CD4-positive, alpha-beta memory T cell (primary cell): ENCODE data around the gene SMARCD3. TPM values are rescaled to one million over a fixed set of nuclear protein-coding genes. Genes with fewer than 3 reads are reported as not detected.

Experiments
- CTCF ChIA-PET: fragments of 350-600 bp; sonication (Branson Sonifier 250); formaldehyde crosslinking; loops from one replicate; lab custom pipeline; 2021; ENCODE audit warnings: inconsistent platforms; ENCODE audit not compliant: partially characterized antibody; lab: Charles Lee
- POLR2A ChIA-PET: fragments of 350-600 bp; sonication (Branson Sonifier 250); formaldehyde crosslinking; loops from one replicate; lab custom pipeline; 2021; ENCODE audit not compliant: partially characterized antibody; lab: Charles Lee
- DNase-seq, 5 donors: peaks; one replicate each; pipeline versions ENCODE4 v3.0.0 to v3.0.0-alpha.2; 2020 to 2022; ENCODE audit warnings: mixed read lengths in 1 of 5
- H3K27ac ChIP-seq: one replicate; pipeline ENCODE4 v1.7.0; 2013; ENCODE audit warnings: low read depth, low read length
- H3K27me3 ChIP-seq: 2 replicates; pipeline ENCODE4 v1.7.0; 2013; ENCODE audit warnings: mild to moderate bottlenecking, low read length, moderate library complexity; ENCODE audit not compliant: insufficient read depth
- H3K36me3 ChIP-seq: 2 replicates; pipeline ENCODE4 v1.7.0; 2013; ENCODE audit warnings: mild to moderate bottlenecking, low read length, moderate library complexity; ENCODE audit not compliant: insufficient read depth
- H3K4me1 ChIP-seq: 2 replicates; pipeline ENCODE4 v1.7.0; 2013; ENCODE audit warnings: mild to moderate bottlenecking, low read length, moderate library complexity; ENCODE audit not compliant: insufficient read depth
- H3K4me3 ChIP-seq, 2 donors: one replicate each; pipeline ENCODE4 v1.7.0; 2013; ENCODE audit warnings: low read length in 2 of 2, mild to moderate bottlenecking in 1 of 2
- H3K9me3 ChIP-seq, 2 donors: one replicate each; pipeline ENCODE4 v1.7.0; 2013; ENCODE audit warnings: low read length in 2 of 2, control low read depth in 1 of 2; ENCODE audit not compliant: control insufficient read depth in 1 of 2
- H3K27ac Mint-ChIP-seq, 7 donors: one replicate each; pipeline ENCODE4 v1.8.0; 2020 to 2021; ENCODE audit warnings: mixed read lengths in 7 of 7, mild to moderate bottlenecking in 6 of 7, inconsistent platforms in 3 of 7, moderate library complexity in 3 of 7
- H3K27me3 Mint-ChIP-seq, 2 donors: one replicate each; pipeline ENCODE4 v1.8.0; 2020 to 2021; ENCODE audit warnings: mixed read lengths in 2 of 2
- H3K36me3 Mint-ChIP-seq, 2 donors: one replicate each; pipeline ENCODE4 v1.8.0; 2020 to 2021; ENCODE audit warnings: mixed read lengths in 2 of 2, inconsistent platforms in 1 of 2, mild to moderate bottlenecking in 1 of 2
- H3K4me1 Mint-ChIP-seq, 4 donors: one replicate each; pipeline ENCODE4 v1.8.0; 2020 to 2021; ENCODE audit warnings: mixed read lengths in 4 of 4, mild to moderate bottlenecking in 1 of 4
- H3K4me3 Mint-ChIP-seq, 8 donors: one replicate each; pipeline ENCODE4 v1.8.0; 2020 to 2021; ENCODE audit warnings: mixed read lengths in 8 of 8, mild to moderate bottlenecking in 7 of 8, moderate library complexity in 6 of 8, inconsistent platforms in 3 of 8
- H3K9me3 Mint-ChIP-seq, 8 donors: one replicate each; pipeline ENCODE4 v1.8.0; 2020 to 2021; ENCODE audit warnings: mixed read lengths in 8 of 8, mild to moderate bottlenecking in 5 of 8, inconsistent platforms in 3 of 8, moderate library complexity in 1 of 8
- intact Hi-C: fragments of 100-400 bp; cut with micrococcal nuclease; formaldehyde crosslinking; loops from one replicate; pipeline ENCODE4 v1.15.1; 2023
- polyA plus RNA-seq, 2 donors: library from polyadenylated mRNA; unstranded; fragments of 300-500 nt; fragmentation: Illumina TruSeq; gene quantifications; one replicate each; pipeline ENCODE4 v1.2.3, GENCODE V29; 2021
- total RNA-seq, 2 experiments: library from RNA; stranded (reverse); gene quantifications; one replicate each; pipeline ENCODE4 v1.2.3, GENCODE V29; 2021

Gene SMARCD3
- total and polyA plus RNA-seq, 4 experiments from 2014 or later, result 4.0 to 5.2 (median 4.6) TPM

DNA sequence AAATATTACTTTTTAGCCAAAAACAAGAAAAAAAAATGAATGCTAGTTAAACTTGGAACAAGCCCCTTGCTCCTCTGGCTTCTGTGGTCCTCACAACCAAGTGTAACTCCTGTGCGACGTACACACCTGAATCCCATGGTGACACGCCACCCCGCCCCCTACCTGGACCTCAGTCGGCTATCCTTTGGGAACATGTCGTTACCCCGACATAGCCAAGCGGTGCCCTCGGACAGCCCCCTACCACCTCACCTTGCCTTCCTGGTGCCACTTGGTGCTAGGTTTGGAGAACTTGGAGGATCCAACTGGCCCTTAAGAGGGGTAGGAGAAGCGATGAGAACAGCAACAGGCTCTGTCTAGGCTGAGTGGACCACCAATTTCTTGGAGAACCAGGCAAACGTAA is 12.0 kb upstream of the SMARCD3 start:
- Mint-ChIP-seq H3K9me3 (peaks cover 0 to 2% (median 0%) of the 10 kb centered on the region in 8 donors), H3K36me3 (no peaks in the 10 kb centered on the region), H3K27ac (no peak overlapping the region), H3K4me3 (no peak overlapping the region), H3K27me3 (peaks cover 14 to 20% of the 10 kb centered on the region in 2 donors), H3K4me1 (no peaks in the 10 kb centered on the region)
- H3K4me3 ChIP-seq, result no peak overlapping the region
- no peak overlapping the region for H3K27ac ChIP-seq
- H3K27me3 ChIP-seq, result no peaks in the 10 kb centered on the region
- POLR2A ChIA-PET, result no interaction called here
- H3K4me1 ChIP-seq, result no peaks in the 10 kb centered on the region
- CTCF ChIA-PET, result no interaction called here
- no peaks in the 10 kb centered on the region for H3K36me3 ChIP-seq
- intact Hi-C loops, result no loop called here
- no peaks in the 10 kb centered on the region for H3K9me3 ChIP-seq
- DNase-seq, result no peak

DNA sequence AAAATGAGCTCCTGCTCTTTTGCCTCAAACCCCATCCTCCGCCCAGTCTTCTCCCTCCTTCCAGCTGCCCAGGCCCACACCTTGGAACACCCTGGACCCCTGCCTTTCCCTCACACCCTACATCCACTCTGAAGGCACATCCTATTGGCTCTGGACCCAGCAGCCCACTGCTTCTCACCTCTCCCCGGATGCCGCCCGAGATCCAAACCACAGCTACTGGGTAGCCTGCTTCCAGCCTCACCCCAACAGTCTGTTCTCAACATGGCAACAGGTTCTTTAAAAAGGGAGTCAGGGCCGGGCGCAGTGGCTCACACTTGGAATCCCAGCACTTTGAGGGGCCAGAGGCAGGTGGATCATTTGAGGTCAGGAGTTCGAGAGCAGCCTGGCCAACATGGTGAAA is 9.5 kb upstream of the SMARCD3 start:
- H3K9me3 ChIP-seq, result no peaks in the 10 kb centered on the region
- H3K4me1 Mint-ChIP-seq, result no peaks in the 10 kb centered on the region
- no peak overlapping the region for H3K4me3 ChIP-seq
- no peak overlapping the region for H3K4me3 Mint-ChIP-seq
- no peak for DNase-seq
- no peaks in the 10 kb centered on the region for H3K36me3 ChIP-seq
- intact Hi-C loops, result no loop called here
- no peak overlapping the region for H3K27ac ChIP-seq
- H3K36me3 Mint-ChIP-seq, result no peaks in the 10 kb centered on the region
- ChIA-PET CTCF (interaction anchor here (1.0 to 1.1 kb wide), 2 partner anchors 9 to 14 kb away, joined by 4 to 5 read pairs; no protein-coding TSS in a partner anchor), POLR2A (no interaction called here)
- no peaks in the 10 kb centered on the region for H3K9me3 Mint-ChIP-seq
- no peaks in the 10 kb centered on the region for H3K4me1 ChIP-seq
- H3K27me3 Mint-ChIP-seq, result peaks cover 20 to 42% of the 10 kb centered on the region in 2 donors
- peaks cover under 1% of the 10 kb centered on the region for H3K27me3 ChIP-seq
- H3K27ac Mint-ChIP-seq, result no peak overlapping the region

DNA sequence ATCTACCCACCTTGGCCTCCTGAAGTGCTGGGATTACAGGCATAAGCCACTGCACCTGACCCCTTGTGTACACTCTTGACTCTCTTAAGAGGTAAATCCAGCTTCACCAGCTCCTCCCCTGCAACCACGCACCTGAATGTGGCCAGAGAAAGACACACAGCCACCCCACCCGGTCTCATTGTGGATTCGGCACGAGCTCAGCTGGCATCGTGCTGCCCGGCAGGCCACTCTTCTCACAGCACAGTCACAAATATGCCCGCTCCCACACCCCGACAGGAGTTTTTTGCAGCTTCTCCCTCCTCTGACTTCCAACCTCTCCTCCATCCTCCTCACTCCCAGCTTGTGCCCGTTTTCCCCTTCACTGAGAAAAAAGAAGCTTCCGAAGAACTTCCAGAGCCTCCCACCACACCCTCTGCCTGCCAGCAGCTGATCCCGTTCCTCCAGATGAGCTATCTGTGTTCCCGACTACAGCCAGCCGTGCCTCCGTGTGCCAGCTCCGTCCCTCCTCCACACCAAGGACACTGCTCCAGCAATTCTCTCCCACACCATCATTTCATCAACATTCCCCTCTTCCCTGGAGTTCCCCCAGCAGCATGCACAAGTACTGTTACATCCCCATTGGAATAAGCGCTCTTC is 8.0 kb upstream of the SMARCD3 start:
- H3K4me3 ChIP-seq, result no peak overlapping the region
- Mint-ChIP-seq H3K27ac (no peak overlapping the region), H3K36me3 (no peaks in the 10 kb centered on the region), H3K9me3 (no peaks in the 10 kb centered on the region), H3K4me1 (peaks cover 3 to 10% (median 7%) of the 10 kb centered on the region in 4 donors), H3K27me3 (peaks cover 27 to 47% of the 10 kb centered on the region in 2 donors), H3K4me3 (no peak overlapping the region)
- DNase-seq, result peak in 1 of 5 donors; percentile 3
- ChIA-PET CTCF (interaction anchor here (3.1 kb wide), 1 partner anchor 13 kb away, joined by 11 read pairs; no protein-coding TSS in a partner anchor), POLR2A (no interaction called here)
- intact Hi-C loops, result no loop called here
- H3K4me1 ChIP-seq, result peaks cover 7% of the 10 kb centered on the region
- H3K27ac ChIP-seq, result no peak overlapping the region
- H3K27me3 ChIP-seq, result peaks cover 11% of the 10 kb centered on the region
- H3K9me3 ChIP-seq, result no peaks in the 10 kb centered on the region
- H3K36me3 ChIP-seq, result no peaks in the 10 kb centered on the region

DNA sequence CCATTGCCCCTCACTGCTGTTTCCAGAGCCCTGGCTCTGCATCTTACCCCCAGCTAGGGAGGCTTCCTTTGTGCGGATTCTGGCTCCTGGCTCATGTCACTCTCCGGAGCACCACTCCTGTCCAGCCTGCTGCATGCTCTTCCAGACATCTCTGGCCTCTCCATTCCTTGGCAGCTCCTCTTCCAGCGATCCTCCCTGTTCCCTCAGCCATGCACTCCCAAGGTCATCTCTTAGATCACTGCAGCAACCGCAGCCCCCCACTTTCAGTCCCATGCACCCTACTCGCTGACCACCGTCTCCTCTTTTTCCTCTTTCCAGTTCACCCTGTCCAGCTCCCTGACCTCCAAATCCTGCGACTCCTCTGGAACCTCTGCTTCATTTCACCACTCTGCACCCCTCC is 6.9 kb upstream of the SMARCD3 start:
- intact Hi-C loops, result no loop called here
- Mint-ChIP-seq H3K27ac (no peak overlapping the region), H3K4me1 (peaks cover 10 to 20% (median 14%) of the 10 kb centered on the region in 4 donors), H3K27me3 (peaks cover 28 to 56% of the 10 kb centered on the region in 2 donors), H3K4me3 (no peak overlapping the region), H3K36me3 (no peaks in the 10 kb centered on the region), H3K9me3 (no peaks in the 10 kb centered on the region)
- Histone ChIP-seq H3K36me3 (no peaks in the 10 kb centered on the region), H3K27me3 (peaks cover 20% of the 10 kb centered on the region), H3K9me3 (no peaks in the 10 kb centered on the region), H3K4me1 (peaks cover 7% of the 10 kb centered on the region), H3K27ac (no peak overlapping the region), H3K4me3 (no peak overlapping the region)
- CTCF ChIA-PET, result interaction anchor here (3.1 kb wide), 1 partner anchor 11 kb away, joined by 11 read pairs; no protein-coding TSS in a partner anchor
- no peak for DNase-seq
- POLR2A ChIA-PET, result no interaction called here

DNA sequence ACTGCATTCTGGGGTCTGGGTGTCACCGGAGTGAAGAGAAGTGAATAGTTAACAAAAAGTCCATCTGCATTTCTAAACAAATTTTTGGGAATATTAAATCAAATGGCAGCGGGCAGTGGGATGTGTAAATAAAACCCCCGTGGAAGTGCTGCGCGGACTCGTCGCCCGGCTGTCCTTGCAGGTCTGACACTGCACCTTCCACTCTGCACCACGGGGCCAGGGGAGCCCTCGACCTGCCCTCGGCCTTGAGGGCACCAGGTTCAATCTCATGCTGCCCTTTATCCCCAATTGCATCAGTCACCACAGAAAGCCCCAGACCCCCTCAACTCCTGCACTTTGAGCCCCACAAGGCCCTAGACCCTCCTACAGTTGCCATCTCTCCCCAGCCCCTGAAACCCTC is 6.4 kb upstream of the SMARCD3 start:
- no peak for DNase-seq
- H3K27ac ChIP-seq, result no peak overlapping the region
- H3K4me3 ChIP-seq, result no peak overlapping the region
- H3K27ac Mint-ChIP-seq, result no peak overlapping the region
- peaks cover 10 to 23% (median 14%) of the 10 kb centered on the region in 4 donors for H3K4me1 Mint-ChIP-seq
- peaks cover 7% of the 10 kb centered on the region for H3K4me1 ChIP-seq
- no peaks in the 10 kb centered on the region for H3K36me3 ChIP-seq
- H3K27me3 ChIP-seq, result peaks cover 24% of the 10 kb centered on the region
- CTCF ChIA-PET, result interaction anchor here (3.1 kb wide), 1 partner anchor 11 kb away, joined by 11 read pairs; no protein-coding TSS in a partner anchor
- H3K9me3 ChIP-seq, result no peaks in the 10 kb centered on the region
- intact Hi-C loops, result no loop called here
- H3K9me3 Mint-ChIP-seq, result no peaks in the 10 kb centered on the region
- peaks cover 29 to 58% of the 10 kb centered on the region in 2 donors for H3K27me3 Mint-ChIP-seq
- no peak overlapping the region for H3K4me3 Mint-ChIP-seq
- POLR2A ChIA-PET, result no interaction called here
- no peaks in the 10 kb centered on the region for H3K36me3 Mint-ChIP-seq

DNA sequence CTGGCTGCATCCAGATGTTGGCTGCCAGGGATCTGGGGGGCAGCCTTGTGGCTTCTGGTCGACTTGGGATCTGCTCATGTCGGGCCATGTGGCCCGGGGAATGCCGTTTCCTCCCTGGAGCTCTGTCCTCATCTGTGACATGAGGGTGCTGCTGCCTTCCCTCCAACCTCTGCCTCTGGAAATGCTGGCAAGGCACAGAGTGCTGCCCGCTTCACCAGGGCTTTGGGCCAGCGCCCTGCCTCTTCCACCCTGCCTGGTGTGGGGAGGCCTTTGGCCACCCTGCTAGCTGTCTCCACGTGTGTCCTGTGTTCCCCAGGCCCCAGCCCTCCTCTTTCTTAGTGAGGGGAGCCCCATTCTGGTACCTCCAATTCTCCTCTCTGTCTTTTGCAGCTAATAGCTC is 5.8 kb upstream of the SMARCD3 start:
- ChIA-PET POLR2A (no interaction called here), CTCF (interaction anchor here (3.1 kb wide), 1 partner anchor 10 kb away, joined by 11 read pairs; no protein-coding TSS in a partner anchor)
- intact Hi-C loops, result no loop called here
- Histone ChIP-seq H3K27ac (no peak overlapping the region), H3K27me3 (peaks cover 24% of the 10 kb centered on the region), H3K4me1 (peaks cover 12% of the 10 kb centered on the region), H3K4me3 (no peak overlapping the region), H3K36me3 (no peaks in the 10 kb centered on the region), H3K9me3 (no peaks in the 10 kb centered on the region)
- Mint-ChIP-seq H3K4me3 (no peak overlapping the region), H3K27me3 (peaks cover 30 to 60% of the 10 kb centered on the region in 2 donors), H3K4me1 (peaks cover 11 to 27% (median 16%) of the 10 kb centered on the region in 4 donors), H3K27ac (no peak overlapping the region), H3K9me3 (no peaks in the 10 kb centered on the region), H3K36me3 (no peaks in the 10 kb centered on the region)
- peak in 1 of 5 donors; percentile 31 for DNase-seq

DNA sequence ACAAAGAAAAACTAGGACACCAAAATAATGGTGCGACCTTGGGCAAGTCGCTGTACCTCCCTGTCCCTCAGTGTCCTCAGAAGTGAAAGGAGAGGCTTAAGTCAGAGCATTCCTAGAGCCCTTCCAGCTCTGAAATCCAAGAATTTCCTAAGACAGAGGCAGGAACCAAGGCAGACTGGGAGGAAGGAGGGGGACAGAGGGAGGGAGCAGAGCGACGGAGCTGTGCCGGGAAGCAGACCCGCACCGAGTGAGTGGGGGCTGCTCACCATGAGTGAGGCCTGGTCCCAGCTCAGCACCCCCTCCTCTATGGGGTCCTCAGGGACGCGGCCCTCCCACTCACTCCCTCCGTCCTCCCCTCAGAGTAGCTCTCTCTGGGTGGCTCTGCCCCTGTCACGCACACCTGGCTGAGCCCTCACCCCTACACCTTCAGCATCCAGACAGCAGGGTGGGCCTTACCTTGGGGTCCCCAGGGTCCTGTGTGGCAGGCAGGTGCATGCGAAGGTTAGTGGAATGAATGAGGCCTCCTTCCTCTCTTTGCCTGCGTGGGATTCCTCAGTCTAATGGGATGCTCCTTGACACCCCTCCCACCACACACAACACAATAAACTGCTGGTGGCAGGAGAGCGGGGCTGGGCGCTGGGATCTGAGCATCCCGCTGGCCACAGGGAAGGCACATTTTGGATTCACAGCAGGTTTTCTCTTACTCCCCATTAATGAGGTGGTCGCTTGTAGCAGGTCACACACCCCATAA is 4.6 kb upstream of the SMARCD3 start:
- peaks cover 19% of the 10 kb centered on the region for H3K4me1 ChIP-seq
- H3K36me3 ChIP-seq, result no peaks in the 10 kb centered on the region
- H3K27me3 ChIP-seq, result peaks cover 24% of the 10 kb centered on the region
- H3K27ac Mint-ChIP-seq, result no peak overlapping the region
- H3K36me3 Mint-ChIP-seq, result no peaks in the 10 kb centered on the region
- H3K9me3 Mint-ChIP-seq, result no peaks in the 10 kb centered on the region
- ChIA-PET CTCF (no interaction called here), POLR2A (no interaction called here)
- DNase-seq, result peak in 1 of 5 donors; percentile 28
- H3K4me3 ChIP-seq, result no peak overlapping the region
- peak overlapping the region in 6 of 8 donors; percentile 47 to 73 (median 56) for H3K4me3 Mint-ChIP-seq
- no peaks in the 10 kb centered on the region for H3K9me3 ChIP-seq
- peaks cover 34 to 57% of the 10 kb centered on the region in 2 donors for H3K27me3 Mint-ChIP-seq
- intact Hi-C loops, result no loop called here
- no peak overlapping the region for H3K27ac ChIP-seq
- peaks cover 15 to 36% (median 22%) of the 10 kb centered on the region in 4 donors for H3K4me1 Mint-ChIP-seq
